GM18517 (cell line): ENCODE data around the gene POLR2F.
A peak's percentile ranks its signal among the peaks of the same experiment; 100 is the strongest.

Experiments
- ATAC-seq: cut with Tn5 transposase; IDR thresholded peaks from one replicate; pipeline ENCODE4 v1.9.1; 2021; ENCODE audit warnings: mild to moderate bottlenecking, moderate library complexity; ENCODE audit not compliant: unreplicated experiment

POLR2F gene

DNA sequence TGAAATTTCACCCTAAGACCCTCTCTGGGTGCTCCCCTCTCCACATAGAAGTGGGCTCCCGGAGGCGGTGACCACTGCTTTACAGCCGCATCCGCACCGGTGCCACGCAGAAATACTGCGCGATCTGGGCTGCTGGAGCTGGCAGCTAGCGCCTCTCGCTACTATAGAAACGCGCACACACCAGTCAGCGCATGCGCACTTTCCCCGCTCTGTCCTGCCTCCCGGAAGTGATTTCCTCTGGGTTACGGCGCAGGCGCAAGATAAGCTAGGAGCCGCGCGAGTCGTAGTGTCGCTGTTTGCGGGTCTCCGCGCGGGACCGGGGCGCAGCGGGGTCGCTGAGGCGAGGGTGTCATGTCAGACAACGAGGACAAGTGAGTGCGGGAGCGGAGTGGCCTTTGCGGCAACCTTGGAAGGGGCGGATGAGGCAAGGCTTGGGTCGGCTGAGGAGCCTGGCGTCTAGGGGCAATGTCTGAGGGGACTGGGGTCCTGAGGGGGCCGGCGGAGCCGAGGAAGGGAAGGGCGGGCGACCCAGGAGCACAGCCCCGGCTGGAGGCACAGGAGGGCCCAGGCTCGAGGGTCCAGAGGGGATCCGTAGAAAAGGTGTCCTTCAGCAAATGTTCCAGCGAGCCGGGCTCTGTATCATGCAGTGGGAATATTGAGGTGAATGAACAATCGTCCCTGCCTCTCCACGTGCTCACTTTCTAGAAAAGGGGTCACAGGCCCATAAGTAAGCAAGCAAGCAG, at the start of gene POLR2F, which contains the start of gene C22orf23:
Gene POLR2F (plus strand): TSS at position 263 of the 743 bp plus-strand sequence. CDS start 89 bp downstream, at position 352.
Gene C22orf23 (minus strand): TSS at position 165 of the 743 bp plus-strand sequence. CDS start 452 bp downstream, outside the sequence.
- peak; percentile 71 for ATAC-seq

DNA sequence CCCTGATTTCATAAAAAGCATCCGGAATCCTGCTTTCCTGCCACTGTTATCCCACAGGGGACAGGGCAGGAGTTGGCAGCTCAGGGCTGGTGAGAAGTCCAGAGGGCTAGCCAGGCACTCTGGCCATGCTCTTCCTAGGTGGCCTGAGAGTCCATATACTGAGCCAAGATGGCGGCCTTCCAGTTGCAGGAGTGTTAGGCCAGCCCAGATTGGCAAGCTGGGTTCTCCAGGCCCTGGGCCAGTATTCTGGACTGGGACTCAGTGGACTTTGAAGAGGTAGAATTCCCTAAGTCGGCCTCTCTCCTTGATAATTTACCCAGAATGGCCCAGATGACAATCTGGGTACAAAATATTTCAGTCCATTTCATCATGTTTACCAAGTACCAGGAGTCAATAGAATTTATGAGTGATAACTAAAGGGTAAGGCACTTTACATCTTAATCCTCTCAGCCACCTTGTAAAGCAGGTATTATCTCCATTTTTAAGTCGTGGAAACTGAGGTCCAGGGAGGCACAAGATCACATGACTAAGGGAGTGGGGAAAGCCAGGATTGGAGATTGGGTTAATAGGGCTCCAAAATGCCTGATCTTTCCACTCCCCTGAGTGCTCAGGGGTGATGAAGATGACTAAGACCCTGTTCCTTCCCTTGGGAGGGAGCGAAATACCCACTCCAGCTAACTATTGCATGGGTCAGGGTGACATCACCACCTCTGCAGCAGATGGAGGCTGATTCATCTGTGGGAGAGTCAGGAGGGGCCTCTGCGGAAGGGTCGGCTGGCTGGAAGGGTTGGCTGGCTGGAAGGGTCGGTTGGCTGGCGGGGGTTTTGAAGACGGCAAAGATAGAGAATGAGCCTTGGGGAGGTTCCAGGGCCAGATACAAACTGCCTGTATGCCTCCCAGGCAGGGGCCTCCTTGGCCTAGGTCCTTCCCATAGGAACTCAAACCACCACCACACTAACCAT, 48.6 kb upstream of the POLR2F start:
- ATAC-seq, result no peak

DNA sequence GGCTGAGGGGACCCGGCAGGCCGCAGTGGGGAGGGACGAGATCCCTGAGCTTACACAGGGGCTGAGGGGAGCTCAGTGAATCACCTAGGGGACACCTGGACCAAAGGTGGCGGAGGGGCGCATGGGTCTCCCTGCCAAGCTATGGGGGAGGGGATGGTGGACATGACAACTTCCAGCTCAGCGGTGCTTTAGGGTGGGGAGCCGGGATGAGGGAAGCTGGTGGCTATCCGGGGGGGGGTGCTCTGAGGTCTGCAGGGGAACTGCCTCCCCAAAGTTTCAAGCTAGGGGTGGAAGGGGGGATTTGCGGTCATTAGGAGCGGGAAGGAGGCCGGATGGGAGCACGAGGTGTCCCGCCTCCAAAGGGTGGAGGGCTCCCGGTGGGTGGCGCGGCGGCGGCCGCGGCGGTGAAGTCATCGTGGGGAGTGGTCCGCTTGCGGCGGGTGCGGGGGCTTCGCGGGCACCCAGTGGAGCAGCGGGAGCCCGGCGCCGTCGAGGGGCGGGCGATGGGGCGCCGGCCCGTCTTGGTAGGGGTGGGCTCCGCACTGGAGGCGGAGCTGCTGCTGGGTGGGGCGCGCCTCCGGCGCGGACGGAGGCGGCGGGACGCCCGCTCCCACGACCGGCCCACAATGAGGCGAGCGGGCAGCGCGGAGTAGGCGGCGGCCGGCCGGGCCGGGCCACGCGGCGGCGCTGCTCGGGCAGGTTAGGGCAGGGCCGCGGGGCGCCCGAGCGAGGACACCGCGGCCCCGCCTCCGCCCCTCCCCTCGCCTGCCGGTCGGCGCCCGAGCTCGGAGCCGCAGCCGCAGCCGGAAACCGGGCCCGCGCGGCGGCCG, 47.8 kb upstream of the POLR2F start, which contains the start of gene MICALL1:
Gene MICALL1 (plus strand): TSS at position 764 of the 830 bp plus-strand sequence. CDS start 126 bp downstream, outside the sequence.
- ATAC-seq, result peak; percentile 59

DNA sequence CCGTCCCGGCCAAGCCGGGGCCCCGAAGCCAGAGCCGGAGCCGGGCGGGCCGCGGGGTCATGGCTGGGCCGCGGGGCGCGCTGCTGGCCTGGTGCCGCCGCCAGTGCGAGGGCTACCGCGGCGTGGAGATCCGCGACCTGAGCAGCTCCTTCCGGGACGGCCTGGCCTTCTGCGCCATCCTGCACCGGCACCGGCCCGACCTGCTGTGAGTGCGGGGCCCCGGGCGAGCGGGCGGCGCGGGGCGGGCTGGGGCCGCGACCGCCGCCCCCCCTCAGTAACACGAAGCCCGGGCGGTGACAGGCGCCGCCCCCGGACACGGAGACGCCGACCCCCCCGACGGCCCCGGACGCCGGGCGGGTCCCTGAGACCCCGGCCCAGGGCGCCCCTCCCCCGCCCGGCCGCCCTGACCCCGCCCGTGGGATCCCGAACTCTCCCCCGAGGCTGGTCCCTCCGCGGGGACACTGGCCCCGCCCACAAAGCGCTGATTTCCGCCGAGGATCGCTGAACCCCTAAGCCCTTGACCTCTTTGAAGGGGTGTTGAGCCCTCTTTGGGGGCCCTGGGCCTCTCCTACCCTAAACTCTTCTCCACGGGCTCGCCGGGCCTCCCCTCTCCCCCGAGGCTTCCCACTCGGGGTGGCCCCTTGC, 47.0 kb upstream of the POLR2F start:
- peak; percentile 25 for ATAC-seq

DNA sequence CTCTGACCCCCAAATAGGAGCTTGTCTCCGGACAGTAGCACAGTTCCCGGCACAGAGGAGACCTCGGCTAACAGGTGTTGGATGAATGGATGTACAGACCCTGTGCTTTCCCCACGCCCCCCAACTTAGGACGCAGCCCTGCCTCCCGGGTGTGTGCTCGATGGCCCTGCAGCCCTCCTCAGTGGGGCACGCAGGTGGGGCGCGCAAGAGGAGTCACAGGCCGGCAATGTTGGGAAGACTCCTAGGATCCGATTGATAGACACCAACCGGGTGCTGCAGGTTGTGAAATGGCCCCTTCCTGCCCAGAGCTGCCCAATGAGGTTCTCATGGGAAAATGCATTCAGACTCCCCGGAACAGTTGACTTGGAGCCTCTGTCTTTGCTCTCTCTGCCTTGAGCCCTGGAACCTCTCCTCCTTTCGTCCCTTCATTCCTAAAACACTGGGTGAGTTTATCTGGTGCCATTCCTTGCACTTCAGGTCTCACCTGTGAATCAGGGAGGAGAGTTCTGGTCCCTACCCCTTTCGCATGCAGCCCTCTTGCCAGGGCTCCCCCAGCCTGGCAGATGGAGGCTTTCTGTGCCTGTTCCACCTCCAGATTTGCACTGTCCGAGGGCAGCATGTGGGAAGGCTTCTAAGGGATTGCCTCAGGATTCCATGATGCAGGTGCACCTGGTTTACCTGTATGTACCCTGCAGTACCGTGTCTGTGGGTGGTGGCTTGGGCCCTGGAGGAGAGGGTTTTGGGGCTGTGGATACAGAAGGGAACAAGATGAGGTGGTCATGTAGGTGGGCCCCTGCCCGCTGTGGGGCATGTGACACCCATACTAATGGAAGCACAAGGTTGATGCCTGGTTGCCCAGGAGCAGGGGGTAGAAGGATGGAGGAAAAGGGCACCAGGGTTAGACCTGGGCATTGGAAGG, 46.2 kb upstream of the POLR2F start:
- no peak for ATAC-seq

DNA sequence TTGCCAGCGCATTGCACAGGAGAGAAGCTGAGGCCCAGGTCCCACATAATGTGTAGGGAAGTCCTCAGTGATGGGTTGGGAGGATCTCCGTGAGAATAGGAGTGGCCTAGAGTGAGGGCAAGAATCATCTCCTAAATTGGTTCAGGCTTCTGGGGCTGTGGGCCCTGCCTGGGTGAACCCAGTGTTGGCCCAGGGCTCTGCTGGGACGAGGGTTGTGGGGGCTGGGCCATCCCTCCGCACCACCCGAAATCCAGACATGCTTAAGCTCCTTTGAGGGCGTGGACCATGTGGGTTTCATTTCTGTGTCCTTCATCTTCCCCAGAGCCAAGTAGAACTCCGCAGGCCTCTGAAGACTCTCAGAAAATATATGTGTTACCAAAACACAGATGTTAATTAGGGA, 43.7 kb upstream of the POLR2F start:
- no peak for ATAC-seq

DNA sequence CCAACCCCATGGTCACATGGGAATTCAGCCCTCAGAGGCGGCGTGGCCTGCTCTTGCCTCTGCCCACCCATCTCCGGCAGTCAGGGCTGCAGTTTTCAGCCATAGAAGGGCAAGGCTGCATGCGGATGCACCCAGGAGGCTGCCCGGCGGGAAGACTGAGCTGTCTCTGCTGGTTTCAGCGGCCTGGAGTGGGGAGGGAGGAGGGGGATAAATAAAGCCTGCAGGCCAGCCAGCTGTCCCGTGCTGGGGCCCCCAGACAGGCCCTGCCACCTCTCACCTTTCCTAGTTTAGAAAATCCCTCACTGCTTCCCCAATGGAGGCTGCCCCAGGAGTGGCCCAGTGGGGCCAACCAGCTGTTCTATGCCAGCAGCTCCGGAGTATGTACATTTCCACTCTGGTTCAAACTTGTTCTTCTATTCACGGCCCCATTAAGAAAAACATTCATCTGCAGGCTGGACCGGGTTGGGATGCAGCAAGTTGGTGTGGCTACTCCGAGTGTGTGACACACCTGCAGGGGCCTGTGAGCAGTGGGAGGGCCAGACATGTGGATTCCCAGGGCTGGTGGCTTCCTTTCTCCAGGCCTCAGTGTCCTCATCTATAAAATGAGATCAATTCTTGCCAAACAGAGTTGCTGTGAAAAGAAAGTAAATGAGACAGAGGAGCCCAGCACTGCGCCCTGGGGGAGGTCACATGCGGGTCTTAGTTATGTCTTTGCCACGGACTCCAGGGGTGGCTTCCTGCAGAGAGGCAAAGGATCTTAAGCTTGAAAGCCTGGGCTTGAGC, 42.4 kb upstream of the POLR2F start:
- no peak for ATAC-seq

DNA sequence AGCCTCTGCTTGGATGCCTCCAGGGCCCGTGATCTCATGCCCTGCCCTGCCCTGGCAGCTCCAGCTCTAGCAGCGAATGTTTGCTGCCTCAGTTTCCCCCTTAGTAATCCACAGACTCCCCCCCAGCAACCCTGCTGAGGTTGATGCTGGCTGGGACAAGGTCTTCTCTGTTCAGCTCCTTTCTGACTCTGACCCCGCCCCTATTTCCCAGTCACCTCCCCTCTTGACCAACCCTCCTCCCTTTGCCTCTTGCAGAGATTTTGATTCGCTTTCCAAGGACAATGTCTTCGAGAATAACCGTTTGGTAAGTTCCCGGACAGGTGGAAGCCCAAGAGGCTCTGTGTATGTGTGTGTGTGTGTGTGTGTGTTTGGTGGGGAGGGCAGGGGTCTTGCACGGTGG, 41.8 kb upstream of the POLR2F start:
- ATAC-seq, result no peak

DNA sequence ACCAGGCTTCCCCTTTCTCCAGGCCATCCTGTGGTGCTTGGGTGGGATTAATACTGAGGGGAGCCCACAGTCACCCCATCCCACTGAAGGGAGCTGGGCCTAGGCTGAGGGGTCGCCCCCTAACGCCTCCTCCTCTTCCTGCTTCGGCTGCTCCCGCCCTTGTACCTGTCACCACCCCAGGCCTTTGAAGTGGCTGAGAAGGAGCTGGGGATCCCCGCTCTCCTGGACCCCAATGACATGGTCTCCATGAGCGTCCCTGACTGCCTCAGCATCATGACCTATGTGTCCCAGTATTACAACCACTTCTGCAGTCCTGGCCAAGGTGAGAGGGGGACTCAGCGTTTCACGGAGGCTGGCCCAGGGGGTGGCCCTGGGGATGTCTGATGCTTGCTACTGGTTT, 41.3 kb upstream of the POLR2F start:
- ATAC-seq, result no peak

DNA sequence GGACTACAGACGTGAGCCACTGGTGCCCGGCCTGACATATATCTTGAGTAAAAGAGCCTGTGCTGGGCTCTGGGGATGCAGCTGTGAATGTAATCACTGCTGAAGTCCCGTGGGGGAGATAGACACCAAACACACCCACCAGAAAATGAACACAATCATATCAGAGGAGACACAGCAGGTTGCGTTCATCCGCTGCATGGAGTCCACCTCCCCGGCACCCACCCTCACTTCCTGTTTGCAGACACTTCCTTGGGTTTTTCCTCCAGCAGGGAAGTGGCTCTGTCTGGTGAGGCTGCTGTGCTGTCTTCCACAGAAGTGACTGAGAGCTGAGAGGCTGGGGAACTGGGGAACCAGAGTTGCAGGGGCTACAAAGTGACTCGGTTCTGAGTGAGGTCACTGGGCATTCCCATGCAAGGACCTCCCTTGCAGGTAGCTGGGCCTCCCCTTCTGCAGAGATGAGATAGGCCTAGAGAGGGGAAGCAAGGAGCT, 40.2 kb upstream of the POLR2F start:
- ATAC-seq, result no peak

DNA sequence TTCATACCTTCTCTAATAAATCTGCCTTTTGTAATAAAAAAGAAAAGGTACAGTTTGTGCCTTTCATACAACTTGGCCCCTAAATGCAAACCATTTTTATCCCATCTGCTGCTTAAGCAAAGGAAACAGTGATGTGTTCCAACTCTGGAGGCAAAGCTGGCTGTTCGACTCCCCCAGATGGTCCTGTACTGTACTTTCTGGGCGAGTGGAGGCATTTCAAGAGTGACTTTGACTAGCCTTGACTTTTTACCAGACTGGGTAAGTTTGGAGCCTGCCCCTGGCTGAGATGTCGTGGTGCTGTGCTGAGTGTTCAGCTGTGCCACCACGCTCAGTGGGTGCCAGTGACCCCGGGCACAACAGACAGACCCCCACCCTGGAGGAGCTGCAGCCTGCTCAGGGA, 37.2 kb upstream of the POLR2F start:
- ATAC-seq, result no peak

DNA sequence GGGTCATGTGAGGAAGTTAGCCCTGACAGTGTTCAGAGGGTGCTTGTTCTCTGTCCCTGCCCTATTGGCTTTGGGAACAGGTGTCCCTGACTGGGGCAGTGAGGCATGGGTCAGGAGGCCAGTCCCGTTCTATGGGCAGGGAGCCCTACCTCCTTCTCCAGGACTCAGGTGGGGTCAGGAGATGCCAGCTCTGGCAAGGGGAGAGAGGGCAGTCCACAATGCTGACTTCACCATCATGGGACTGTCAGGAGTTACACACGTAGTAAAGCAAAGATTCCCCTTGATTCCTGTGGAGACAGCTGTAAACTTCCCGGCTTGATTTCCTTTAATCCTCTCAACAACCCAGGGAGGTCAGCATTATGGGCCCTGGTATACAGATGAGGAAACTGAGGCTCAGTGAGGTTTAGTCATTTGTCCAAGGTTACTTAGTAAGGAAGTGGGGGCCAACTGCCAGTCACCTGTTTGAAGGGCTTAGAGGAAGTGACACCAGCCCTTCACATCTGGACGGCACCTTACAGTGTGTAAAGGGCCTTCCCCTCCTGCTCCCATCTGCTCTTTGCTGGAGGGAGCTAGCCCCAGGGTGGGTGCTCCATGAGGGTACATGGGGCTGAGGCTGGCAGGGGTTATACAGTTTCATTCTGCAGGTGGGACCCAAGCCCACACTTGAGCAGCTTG, 35.5 kb upstream of the POLR2F start:
- ATAC-seq, result no peak

DNA sequence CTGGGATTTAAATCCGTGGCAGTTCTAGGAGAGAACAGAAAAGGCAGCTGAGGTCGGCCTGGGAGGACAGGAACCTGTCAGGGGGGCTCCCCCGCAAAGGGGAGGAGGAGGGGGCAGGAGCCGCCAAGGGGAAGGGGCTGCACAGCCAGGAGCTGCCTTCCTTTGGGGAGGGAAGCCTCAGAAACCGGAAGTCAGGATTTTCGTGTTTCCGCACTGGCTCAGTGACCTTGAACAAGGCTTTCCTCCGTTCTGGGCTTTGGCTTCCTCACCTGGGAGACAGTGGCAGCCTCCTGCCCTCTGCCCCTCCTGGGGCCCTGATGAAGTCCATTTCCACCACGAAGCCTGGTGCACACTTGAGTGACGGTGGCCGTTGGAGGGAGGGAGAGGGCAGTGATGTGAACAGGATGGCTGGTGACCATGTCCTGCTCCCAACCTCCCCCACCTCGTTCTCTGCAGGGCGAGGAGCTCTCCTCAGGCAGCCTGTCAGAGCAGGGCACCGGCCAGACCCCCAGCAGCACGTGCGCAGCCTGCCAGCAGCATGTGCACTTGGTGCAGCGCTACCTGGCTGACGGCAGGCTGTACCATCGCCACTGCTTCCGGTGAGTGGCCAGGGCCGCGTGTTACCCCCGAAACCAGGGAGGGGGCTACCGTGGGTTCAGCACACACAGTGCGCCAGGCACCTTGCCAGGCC, 34.8 kb upstream of the POLR2F start:
- ATAC-seq, result no peak

DNA sequence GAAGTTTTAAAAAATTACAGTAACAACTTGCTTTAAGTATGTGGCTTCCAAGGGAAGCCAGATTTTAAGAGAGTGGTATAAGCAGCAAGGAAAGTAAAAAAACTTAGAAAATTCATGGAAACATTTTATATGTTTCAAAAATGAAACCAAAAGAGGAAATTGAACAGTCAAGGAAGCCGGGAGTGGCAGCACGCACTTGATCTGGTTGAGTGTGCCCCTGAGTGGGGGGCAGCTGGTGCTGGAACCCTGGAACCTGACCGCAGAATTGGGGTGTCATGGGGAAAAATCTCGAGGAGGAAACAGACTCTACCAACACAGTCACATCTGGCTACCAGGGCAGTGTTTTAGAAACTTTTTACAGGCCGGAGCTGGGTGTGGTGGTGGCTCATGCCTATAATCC, 33.4 kb upstream of the POLR2F start:
- ATAC-seq, result no peak

DNA sequence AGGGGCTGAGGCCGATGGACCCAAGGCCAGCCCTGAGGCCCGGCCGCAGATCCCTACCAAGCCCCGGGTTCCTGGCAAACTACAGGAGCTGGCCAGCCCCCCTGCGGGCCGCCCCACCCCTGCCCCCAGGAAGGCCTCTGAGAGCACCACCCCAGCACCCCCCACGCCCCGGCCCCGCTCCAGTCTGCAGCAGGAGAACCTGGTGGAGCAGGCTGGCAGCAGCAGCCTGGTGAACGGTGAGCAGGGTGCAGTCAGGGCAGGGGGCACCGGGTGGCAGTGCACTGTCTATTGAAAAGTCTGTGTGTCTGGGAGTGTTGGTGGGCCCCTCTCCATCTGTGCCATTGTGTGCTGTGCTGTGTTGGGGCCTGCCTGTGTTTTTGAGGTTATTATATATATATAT, 31.3 kb upstream of the POLR2F start:
- ATAC-seq, result no peak

DNA sequence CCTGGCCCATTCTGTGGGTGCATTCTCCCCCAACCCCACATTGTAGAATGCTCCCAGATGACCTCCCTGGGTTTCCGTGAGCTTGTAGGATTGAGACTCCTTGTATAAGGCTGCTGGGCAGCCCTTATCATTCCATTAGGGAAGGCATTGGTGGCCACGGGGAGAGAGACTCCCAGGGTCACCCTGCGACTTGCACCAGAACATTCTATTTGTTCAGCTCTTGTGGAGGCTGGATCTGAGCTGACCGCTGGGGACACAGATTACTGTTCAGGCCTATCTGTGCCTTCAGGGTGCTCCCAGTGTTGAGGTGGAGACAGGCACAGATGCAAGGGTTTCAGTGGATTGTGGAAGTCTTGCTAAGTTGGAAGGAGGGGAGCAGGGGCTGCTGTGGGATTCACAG, 29.6 kb upstream of the POLR2F start:
- no peak for ATAC-seq

DNA sequence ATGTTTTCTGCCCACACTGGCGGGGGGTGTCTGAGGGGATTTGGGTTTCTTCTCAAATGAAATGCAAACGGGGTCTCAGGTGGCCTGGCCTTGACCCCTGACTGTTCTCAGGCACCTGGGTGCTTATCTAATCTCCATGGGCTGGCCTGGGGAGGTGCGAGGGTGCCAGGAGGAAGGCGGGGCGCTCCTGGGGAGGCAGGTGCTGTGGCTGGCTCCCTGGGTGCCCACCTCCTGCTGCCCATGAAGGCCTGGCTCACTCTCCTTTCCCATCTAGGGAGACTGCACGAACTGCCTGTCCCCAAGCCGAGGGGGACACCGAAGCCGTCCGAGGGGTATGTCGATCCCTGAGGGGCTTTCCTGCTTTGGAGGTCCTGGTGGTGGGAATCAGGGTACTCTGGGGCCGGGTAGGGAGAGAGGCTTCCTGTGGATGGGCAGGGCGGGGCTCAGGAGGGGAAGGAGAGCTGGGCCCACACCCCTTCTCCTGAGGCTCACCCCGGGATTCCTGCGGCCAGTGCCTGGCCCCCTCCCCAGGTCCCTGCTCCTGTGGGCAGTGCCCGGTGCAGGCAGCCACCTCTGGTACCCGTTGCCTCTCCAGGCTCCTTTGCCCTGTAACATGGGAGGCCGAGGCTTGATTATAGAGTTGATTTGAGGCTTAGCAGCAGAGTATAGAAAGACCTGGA, 29.0 kb upstream of the POLR2F start:
- ATAC-seq, result no peak
